SJCRH30 (cell line): Measurements from ENCODE around the gene IL13. TPM values are rescaled to one million over a fixed set of nuclear protein-coding genes. Genes with fewer than 3 reads are reported as not detected.
"Not testable (repeated sequence)": the region's sequence is repeated elsewhere in the genome, so short reads cannot be mapped to it uniquely, and the experiment has no call there.

Experiments
- DNase-seq, 2 experiments: peaks; one replicate each; pipeline ENCODE4 v3.0.0-alpha.2; 2015 to 2020
- H3K27ac ChIP-seq: fragments of 250-450 bp; sonication (Bioruptor Pico); 2 replicates; pipeline ENCODE4 v1.5.1; 2020; ENCODE audit warnings: mild to moderate bottlenecking, moderate library complexity
- H3K27me3 ChIP-seq: fragments of 250-450 bp; sonication (Bioruptor Pico); 2 replicates; pipeline ENCODE4 v1.5.1; 2020; ENCODE audit warnings: mild to moderate bottlenecking, moderate library complexity
- H3K36me3 ChIP-seq: fragments of 250-450 bp; sonication (Bioruptor Pico); 2 replicates; pipeline ENCODE4 v1.5.1; 2020; ENCODE audit warnings: mild to moderate bottlenecking, moderate library complexity
- H3K4me1 ChIP-seq: fragments of 250-450 bp; sonication (Bioruptor Pico); 2 replicates; pipeline ENCODE4 v1.5.1; 2020; ENCODE audit warnings: mild to moderate bottlenecking, moderate library complexity
- H3K4me3 ChIP-seq: fragments of 250-450 bp; sonication (Bioruptor Pico); 2 replicates; pipeline ENCODE4 v1.5.1; 2020; ENCODE audit warnings: mild to moderate bottlenecking, moderate library complexity
- H3K9me3 ChIP-seq: fragments of 250-450 bp; sonication (Bioruptor Pico); replicated peaks from 2 replicates; pipeline ENCODE4 v1.5.1; 2020; ENCODE audit warnings: mild to moderate bottlenecking, moderate library complexity
- total RNA-seq: library from RNA; depleted of rRNA; stranded (reverse); fragments of >200 nt; shearing (Covaris generic); gene quantifications from 2 replicates; pipeline ENCODE4 v1.2.3, GENCODE V29; 2014; rRNA removed

IL13 gene
- not detected in 2 replicates for total RNA-seq

DNA sequence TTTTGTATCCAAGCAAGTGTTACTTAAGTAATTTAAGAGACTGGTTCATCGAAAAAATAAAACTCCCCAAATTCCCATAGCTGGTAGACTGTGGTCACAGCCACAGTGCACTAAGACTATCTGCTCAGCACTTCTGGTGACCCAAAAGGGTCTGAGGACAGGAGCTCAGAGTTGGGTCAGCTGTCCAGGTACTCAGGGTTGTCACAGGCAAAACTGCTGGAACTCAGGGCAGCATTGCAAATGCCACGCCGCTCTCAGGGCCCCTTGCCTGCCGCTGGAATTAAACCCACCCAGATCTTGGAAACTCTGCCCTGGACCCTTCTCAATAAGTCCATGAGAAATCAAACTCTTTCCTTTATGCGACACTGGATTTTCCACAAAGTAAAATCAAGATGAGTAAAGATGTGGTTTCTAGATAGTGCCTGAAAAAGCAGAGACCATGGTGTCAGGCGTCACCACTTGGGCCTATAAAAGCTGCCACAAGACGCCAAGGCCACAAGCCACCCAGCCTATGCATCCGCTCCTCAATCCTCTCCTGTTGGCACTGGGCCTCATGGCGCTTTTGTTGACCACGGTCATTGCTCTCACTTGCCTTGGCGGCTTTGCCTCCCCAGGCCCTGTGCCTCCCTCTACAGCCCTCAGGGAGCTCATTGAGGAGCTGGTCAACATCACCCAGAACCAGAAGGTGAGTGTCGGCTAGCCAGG lies at the start of gene IL13:
IL13 (plus strand) TSS at position 498 of the 705 bp plus-strand sequence; CDS start at position 512, 14 bp downstream.
- DNase-seq, result no peak
- H3K27me3 ChIP-seq, result no peaks in the 10 kb centered on the region
- no peak within 1 kb of the TSS for H3K4me3 ChIP-seq
- no peaks in the 10 kb centered on the region for H3K9me3 ChIP-seq
- H3K27ac ChIP-seq, result no peak within 1 kb of the TSS
- no peaks in the 10 kb centered on the region; the same call in 1 of the 2 replicates for H3K4me1 ChIP-seq
- H3K36me3 ChIP-seq, result no peaks in the 10 kb centered on the region

- no peaks in the 10 kb centered on the region for H3K4me1 ChIP-seq
- no peak overlapping the region for H3K27ac ChIP-seq
- 0 out of 2 replicates have a peak, but pooled peaks cover 3% of the 10 kb centered on the region for H3K9me3 ChIP-seq
- no peaks in the 10 kb centered on the region for H3K27me3 ChIP-seq
- peaks cover 46% of the 10 kb centered on the region for H3K36me3 ChIP-seq
- no peak for DNase-seq
- no peak overlapping the region for H3K4me3 ChIP-seq
These were observed 46.0 kb upstream of the IL13 start for GRCh38 chr5:132611965-132612364.

GRCh38 chr5:132612846-132613245 lies 45.1 kb upstream of the IL13 start:
- 0 out of 2 replicates have a peak, but pooled peaks cover 3% of the 10 kb centered on the region for H3K9me3 ChIP-seq
- H3K36me3 ChIP-seq, result peaks cover 44% of the 10 kb centered on the region
- H3K4me1 ChIP-seq, result no peaks in the 10 kb centered on the region
- no peaks in the 10 kb centered on the region for H3K27me3 ChIP-seq
- DNase-seq, result no peak
- no peak overlapping the region for H3K27ac ChIP-seq
- no peak overlapping the region for H3K4me3 ChIP-seq

DNA sequence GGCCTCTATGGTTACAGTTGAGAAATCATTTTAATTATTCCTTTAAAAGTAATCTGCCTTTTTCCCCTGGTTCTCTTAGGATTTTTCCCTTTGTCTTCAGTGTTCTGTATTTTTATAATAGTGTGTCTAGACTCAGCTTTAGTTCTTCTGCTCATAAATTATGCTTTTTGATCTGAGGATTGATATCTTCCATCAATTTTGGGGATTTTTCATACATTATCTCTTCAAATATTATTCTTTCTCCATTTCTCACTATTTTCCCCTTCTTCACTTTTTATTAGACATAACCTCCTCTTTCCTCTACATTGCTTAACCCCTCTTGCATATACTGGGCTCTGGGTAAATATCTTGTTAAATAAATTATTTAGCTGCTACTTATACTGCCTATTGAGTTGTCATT lies 36.3 kb upstream of the IL13 start:
- DNase-seq, result no peak
- no peaks in the 10 kb centered on the region for H3K27me3 ChIP-seq
- H3K4me1 ChIP-seq, result no peaks in the 10 kb centered on the region
- H3K27ac ChIP-seq, result no peak overlapping the region
- no peak overlapping the region for H3K4me3 ChIP-seq
- no peaks in the 10 kb centered on the region; the same call in 1 of the 2 replicates for H3K9me3 ChIP-seq
- H3K36me3 ChIP-seq, result peaks cover 19% of the 10 kb centered on the region

DNA sequence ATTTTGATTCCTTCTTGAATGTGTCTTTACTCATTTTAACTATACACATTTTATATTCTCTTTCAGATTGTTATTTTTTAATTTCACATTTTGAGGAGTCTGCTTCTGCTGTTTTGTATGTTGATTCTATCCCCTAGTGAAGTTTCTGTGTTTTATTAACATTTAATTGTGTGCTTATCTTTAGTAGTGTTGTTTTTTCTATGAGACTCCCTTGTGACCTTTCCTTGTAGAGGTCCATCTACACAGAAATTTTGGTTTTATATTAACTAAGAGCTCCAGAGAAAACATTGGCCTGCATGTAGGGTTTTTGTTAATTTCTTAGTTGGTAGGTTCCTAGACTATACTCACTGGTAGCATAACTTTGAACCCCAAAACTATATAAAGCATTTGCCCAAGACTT lies 35.4 kb upstream of the IL13 start:
- Histone ChIP-seq H3K27ac (no peak overlapping the region), H3K4me1 (no peaks in the 10 kb centered on the region), H3K4me3 (no peak overlapping the region), H3K9me3 (no peaks in the 10 kb centered on the region; the same call in 1 of the 2 replicates), H3K36me3 (peaks cover 16% of the 10 kb centered on the region), H3K27me3 (no peaks in the 10 kb centered on the region)
- DNase-seq, result no peak

DNA sequence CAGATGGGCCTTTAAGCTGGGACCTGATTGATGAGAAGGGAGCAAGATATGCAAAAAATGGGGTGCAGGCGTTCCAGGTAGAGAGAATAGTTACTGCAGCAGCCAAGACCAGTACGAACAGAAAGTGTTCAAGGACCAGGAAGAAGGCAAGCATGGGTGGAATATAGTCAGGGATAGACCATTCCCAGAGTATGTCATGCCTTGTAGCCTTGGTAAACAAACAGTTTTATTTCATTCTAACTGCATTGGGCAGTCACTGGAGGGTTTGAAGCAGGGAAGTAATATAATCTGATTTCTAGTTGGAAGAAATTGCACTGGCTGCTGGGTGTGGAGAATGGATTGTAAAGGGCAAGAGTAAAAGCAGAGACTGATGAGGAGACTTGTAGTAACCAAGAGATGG lies 30.5 kb upstream of the IL13 start:
- Histone ChIP-seq H3K4me1 (no peaks in the 10 kb centered on the region), H3K9me3 (no peaks in the 10 kb centered on the region), H3K4me3 (no peak overlapping the region), H3K27ac (no peak overlapping the region), H3K27me3 (no peaks in the 10 kb centered on the region), H3K36me3 (0 out of 2 replicates have a peak, but pooled peaks cover 9% of the 10 kb centered on the region)
- DNase-seq, result no peak

DNA sequence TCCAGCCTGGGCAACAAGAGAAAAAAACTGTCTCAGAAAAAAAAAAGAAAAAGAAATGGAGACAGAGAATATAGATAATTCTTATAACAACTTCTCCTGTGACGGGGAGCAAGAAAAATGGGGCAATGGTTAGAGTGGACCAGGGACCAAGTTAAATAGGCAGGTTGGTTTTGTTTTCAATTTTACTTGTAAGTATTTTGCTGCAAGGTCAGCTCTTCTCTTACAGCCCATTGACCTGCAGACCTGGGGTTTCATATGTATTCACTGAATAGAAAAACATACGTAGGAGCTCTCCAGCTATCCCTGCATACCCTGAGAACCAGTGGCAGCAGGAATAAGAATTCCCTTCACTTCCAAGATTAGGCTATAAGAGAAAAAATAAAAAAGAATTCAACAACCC lies 29.2 kb upstream of the IL13 start:
- H3K4me3 ChIP-seq, result no peak overlapping the region
- H3K36me3 ChIP-seq, result 0 out of 2 replicates have a peak, but pooled peaks cover 9% of the 10 kb centered on the region
- H3K9me3 ChIP-seq, result no peaks in the 10 kb centered on the region
- H3K27me3 ChIP-seq, result no peaks in the 10 kb centered on the region
- no peak for DNase-seq
- H3K27ac ChIP-seq, result no peak overlapping the region
- no peaks in the 10 kb centered on the region for H3K4me1 ChIP-seq

- H3K9me3 ChIP-seq, result no peaks in the 10 kb centered on the region
- H3K4me3 ChIP-seq, result no peak overlapping the region
- no peak overlapping the region for H3K27ac ChIP-seq
- DNase-seq, result no peak
- H3K4me1 ChIP-seq, result no peaks in the 10 kb centered on the region
- H3K27me3 ChIP-seq, result no peaks in the 10 kb centered on the region
- 0 out of 2 replicates have a peak, but pooled peaks cover 4% of the 10 kb centered on the region for H3K36me3 ChIP-seq
These were observed 28.6 kb upstream of the IL13 start for GRCh38 chr5:132629230-132629944.

GRCh38 chr5:132633587-132633986 lies 24.4 kb upstream of the IL13 start:
- H3K27ac ChIP-seq, H3K36me3 ChIP-seq, H3K27me3 ChIP-seq, H3K4me3 ChIP-seq, H3K4me1 ChIP-seq, H3K9me3 ChIP-seq, DNase-seq: not testable (repeated sequence)

GRCh38 chr5:132635873-132636272 lies 22.1 kb upstream of the IL13 start:
- Histone ChIP-seq H3K4me1 (no peaks in the 10 kb centered on the region), H3K36me3 (peaks cover 11% of the 10 kb centered on the region), H3K27ac (no peak overlapping the region), H3K27me3 (no peaks in the 10 kb centered on the region), H3K4me3 (no peak overlapping the region), H3K9me3 (no peaks in the 10 kb centered on the region)
- no peak for DNase-seq

GRCh38 chr5:132637241-132637640 lies 20.7 kb upstream of the IL13 start:
- Histone ChIP-seq H3K4me3 (no peak overlapping the region), H3K27ac (no peak overlapping the region), H3K27me3 (no peaks in the 10 kb centered on the region), H3K4me1 (no peaks in the 10 kb centered on the region), H3K36me3 (peaks cover 13% of the 10 kb centered on the region), H3K9me3 (no peaks in the 10 kb centered on the region)
- no peak for DNase-seq

DNA sequence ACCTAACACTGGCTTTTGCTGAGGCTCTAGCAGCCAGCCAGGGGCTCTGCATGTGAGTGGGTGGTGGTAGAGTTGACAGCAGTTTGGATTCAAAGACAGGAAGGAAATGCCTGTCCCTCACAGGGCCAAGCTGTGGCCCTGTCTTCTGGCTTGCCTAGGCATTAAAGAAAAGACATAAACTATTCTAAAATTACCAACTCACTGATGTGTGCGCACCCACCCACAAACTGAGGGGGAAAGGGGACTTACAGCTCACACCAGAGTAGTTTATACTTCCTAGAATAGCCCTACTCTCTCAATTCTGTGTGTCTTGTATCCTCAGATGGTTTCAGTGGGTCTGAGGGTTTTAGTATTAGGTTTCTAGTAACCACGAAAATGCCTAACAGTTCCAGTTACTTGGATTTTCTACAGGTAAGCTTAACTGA lies 18.3 kb upstream of the IL13 start:
- Histone ChIP-seq H3K36me3 (peaks cover 21% of the 10 kb centered on the region), H3K9me3 (no peaks in the 10 kb centered on the region), H3K4me3 (no peak overlapping the region), H3K4me1 (no peaks in the 10 kb centered on the region), H3K27me3 (no peaks in the 10 kb centered on the region), H3K27ac (no peak overlapping the region)
- no peak for DNase-seq

- no peak overlapping the region for H3K27ac ChIP-seq
- H3K4me3 ChIP-seq, result no peak overlapping the region
- no peaks in the 10 kb centered on the region for H3K27me3 ChIP-seq
- DNase-seq, result no peak
- H3K9me3 ChIP-seq, result no peaks in the 10 kb centered on the region
- H3K36me3 ChIP-seq, result peaks cover 21% of the 10 kb centered on the region
- H3K4me1 ChIP-seq, result no peaks in the 10 kb centered on the region
These were observed 17.4 kb upstream of the IL13 start for GRCh38 chr5:132640613-132641012.

DNA sequence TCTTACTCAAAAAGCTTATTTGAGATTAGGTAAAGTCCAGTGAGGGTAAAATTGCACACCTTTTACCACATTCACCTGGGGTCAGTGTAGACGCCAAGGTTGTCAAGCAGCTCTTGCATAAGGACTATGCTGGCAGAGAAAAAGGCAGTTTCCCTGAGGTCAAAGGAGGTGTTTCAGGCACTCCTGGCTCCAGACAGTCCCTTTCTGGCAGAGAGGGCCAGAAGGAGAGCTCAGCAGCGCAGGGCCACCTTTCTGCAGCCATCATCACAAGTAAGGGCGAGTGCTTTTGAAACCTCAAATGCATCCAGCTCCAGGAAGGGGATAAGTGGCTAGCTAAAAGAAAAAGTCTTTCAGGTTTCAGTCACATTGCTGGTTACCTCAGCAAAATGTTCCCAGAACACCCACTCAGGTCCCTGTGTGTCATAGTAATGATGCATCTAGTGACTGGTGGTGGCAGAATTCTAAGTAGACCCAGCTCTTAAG lies 16.7 kb upstream of the IL13 start:
- peaks cover 21% of the 10 kb centered on the region for H3K36me3 ChIP-seq
- no peak for DNase-seq
- H3K9me3 ChIP-seq, result no peaks in the 10 kb centered on the region
- no peaks in the 10 kb centered on the region for H3K4me1 ChIP-seq
- no peaks in the 10 kb centered on the region for H3K27me3 ChIP-seq
- no peak overlapping the region for H3K27ac ChIP-seq
- H3K4me3 ChIP-seq, result no peak overlapping the region

GRCh38 chr5:132641841-132642240 lies 16.1 kb upstream of the IL13 start:
- Histone ChIP-seq H3K36me3 (peaks cover 21% of the 10 kb centered on the region), H3K9me3 (no peaks in the 10 kb centered on the region), H3K4me1 (no peaks in the 10 kb centered on the region), H3K4me3 (no peak overlapping the region), H3K27ac (no peak overlapping the region), H3K27me3 (no peaks in the 10 kb centered on the region)
- no peak for DNase-seq
